NCI-H2171 (cell line): ENCODE data around the gene STMND1.

ENCODE experiments used
- DNase-seq: peaks from one replicate; lab custom pipeline; 2025; lab: John Stamatoyannopoulos, UW

STMND1 gene

GRCh38 chr6:17165383-17165782 is 63.5 kb downstream of the STMND1 start:
- DNase-seq = no peak

- DNase-seq = no peak
Observed at GRCh38 chr6:17167327-17167979, 65.6 kb downstream of the STMND1 start.

GRCh38 chr6:17169291-17169690 is 67.4 kb downstream of the STMND1 start:
- DNase-seq = no peak

- no peak for DNase-seq
Observed at GRCh38 chr6:17169711-17170110, 67.9 kb downstream of the STMND1 start.

- no peak for DNase-seq
Observed at GRCh38 chr6:17172836-17173470, 71.1 kb downstream of the STMND1 start.

- DNase-seq = no peak
Observed at GRCh38 chr6:17178326-17178725, 76.5 kb downstream of the STMND1 start.

GRCh38 chr6:17178754-17179529 is 77.1 kb downstream of the STMND1 start:
- no peak for DNase-seq

- DNase-seq = no peak
Observed at GRCh38 chr6:17179530-17180073, 77.8 kb downstream of the STMND1 start.
